Measurements from ENCODE around the gene TDP2. TPM values are rescaled to one million over a fixed set of nuclear protein-coding genes. Genes with fewer than 3 reads are reported as not detected.

TDP2 gene
- total RNA-seq, 2 experiments from 2014 or later: 27.2 to 39.6 TPM

DNA sequence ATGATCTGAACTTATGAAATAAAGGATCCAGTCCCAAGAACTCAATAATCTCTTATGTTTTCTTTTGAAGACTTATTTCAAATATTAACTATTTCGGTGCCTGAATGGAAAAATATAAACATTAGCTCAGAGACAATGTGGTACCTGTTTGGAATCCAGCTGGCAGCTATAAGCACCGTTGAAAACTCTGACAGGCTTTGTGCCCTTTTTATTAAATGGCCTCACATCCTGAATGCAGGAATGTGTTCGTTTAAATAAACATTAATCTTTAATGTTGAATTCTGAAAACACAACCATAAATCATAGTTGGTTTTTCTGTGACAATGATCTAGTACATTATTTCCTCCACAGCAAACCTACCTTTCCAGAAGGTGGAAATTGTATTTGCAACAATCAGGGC is 16.3 kb downstream of the TDP2 start:
- peak overlapping the region; percentile 8 for H3K27ac ChIP-seq (ENCODE audit: low read depth, low read length, poor library complexity, severe bottlenecking)
- H3K4me3 ChIP-seq (ENCODE audit: low read depth, low read length, poor library complexity, severe bottlenecking): no peak overlapping the region
- H3K4me1 ChIP-seq (ENCODE audit: insufficient read depth, low read length, poor library complexity, severe bottlenecking): peaks cover 17% of the 10 kb centered on the region
- H3K9me3 ChIP-seq (ENCODE audit: low read length): no peaks in the 10 kb centered on the region
- ChIA-PET POLR2A (interaction anchor here (0.7 to 1.3 kb wide), 4 partner anchors 8 to 66 kb away, joined by 3 to 4 read pairs (median 3); partner anchors contain the start of genes ACOT13 and TDP2), CTCF (ENCODE audit: unreplicated experiment) (no interaction called here)
- H3K4me2 ChIP-seq (ENCODE audit: low read length): no peak overlapping the region; the same call in 1 of the 2 replicates
- H4K20me1 ChIP-seq (ENCODE audit: insufficient read depth, low read length): no peaks in the 10 kb centered on the region
- intact Hi-C loops (cut with micrococcal nuclease; ENCODE audit: unreplicated experiment): no loop called here
- TSS peak; percentile 89 for BruUV-seq (replicated peaks)
- H2AFZ ChIP-seq (ENCODE audit: low read length): no peak overlapping the region
- H3K79me2 ChIP-seq (ENCODE audit: insufficient read depth, low read depth, low read length): no peaks in the 10 kb centered on the region
- DNase-seq (ENCODE audit: low spot score): no peak
- H3K9me2 ChIP-seq (ENCODE audit: insufficient read depth, low read length): no peaks in the 10 kb centered on the region
- peaks cover 54% of the 10 kb centered on the region for H3K36me3 ChIP-seq (ENCODE audit: insufficient read depth, low read length)
- no peak for TF ChIP-seq EZH2phosphoT487 (IDR thresholded peaks at IDR 0.05; ENCODE audit: borderline replicate concordance, low read depth, low read length)
- TF ChIP-seq, protein P1, sequence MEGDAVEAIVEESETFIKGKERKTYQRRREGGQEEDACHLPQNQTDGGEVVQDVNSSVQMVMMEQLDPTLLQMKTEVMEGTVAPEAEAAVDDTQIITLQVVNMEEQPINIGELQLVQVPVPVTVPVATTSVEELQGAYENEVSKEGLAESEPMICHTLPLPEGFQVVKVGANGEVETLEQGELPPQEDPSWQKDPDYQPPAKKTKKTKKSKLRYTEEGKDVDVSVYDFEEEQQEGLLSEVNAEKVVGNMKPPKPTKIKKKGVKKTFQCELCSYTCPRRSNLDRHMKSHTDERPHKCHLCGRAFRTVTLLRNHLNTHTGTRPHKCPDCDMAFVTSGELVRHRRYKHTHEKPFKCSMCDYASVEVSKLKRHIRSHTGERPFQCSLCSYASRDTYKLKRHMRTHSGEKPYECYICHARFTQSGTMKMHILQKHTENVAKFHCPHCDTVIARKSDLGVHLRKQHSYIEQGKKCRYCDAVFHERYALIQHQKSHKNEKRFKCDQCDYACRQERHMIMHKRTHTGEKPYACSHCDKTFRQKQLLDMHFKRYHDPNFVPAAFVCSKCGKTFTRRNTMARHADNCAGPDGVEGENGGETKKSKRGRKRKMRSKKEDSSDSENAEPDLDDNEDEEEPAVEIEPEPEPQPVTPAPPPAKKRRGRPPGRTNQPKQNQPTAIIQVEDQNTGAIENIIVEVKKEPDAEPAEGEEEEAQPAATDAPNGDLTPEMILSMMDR (conservative IDR thresholded peaks at IDR 0.05; ENCODE audit: low read length): no peak

DNA sequence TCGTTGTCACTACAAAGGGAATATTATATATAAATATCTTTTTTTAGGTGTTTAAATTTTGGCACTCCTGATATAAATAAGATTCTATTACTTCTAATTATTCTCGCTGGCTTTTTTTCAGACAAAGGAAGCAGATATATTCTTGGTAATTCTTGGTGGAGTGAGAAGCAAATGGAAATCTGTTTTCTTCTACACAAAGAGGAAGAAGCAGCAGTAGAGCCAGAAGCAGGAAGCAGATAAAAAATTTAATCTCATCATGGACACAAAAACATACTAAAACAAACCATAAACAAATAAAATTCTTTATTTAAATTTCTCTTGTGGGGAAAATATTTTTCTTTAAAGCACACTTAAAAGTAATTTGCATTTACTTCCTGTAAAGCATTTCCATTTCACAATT is 17.0 kb downstream of the TDP2 start:
- CTCF ChIA-PET (ENCODE audit: unreplicated experiment): no interaction called here
- H2AFZ ChIP-seq (ENCODE audit: low read length): no peak overlapping the region
- H3K4me2 ChIP-seq (ENCODE audit: low read length): no peak overlapping the region; the same call in 1 of the 2 replicates
- H3K79me2 ChIP-seq (ENCODE audit: insufficient read depth, low read depth, low read length): no peaks in the 10 kb centered on the region
- no TSS peak for BruUV-seq (replicated peaks)
- H3K9me2 ChIP-seq (ENCODE audit: insufficient read depth, low read length): no peaks in the 10 kb centered on the region
- no peaks in the 10 kb centered on the region for H4K20me1 ChIP-seq (ENCODE audit: insufficient read depth, low read length)
- peaks cover 23% of the 10 kb centered on the region for H3K4me1 ChIP-seq (ENCODE audit: insufficient read depth, low read length, poor library complexity, severe bottlenecking)
- H3K36me3 ChIP-seq (ENCODE audit: insufficient read depth, low read length): peaks cover 51% of the 10 kb centered on the region
- no peak for DNase-seq (ENCODE audit: low spot score)
- no peak for TF ChIP-seq EZH2phosphoT487 (IDR thresholded peaks at IDR 0.05; ENCODE audit: borderline replicate concordance, low read depth, low read length)
- TF ChIP-seq, protein P1 (conservative IDR thresholded peaks at IDR 0.05; ENCODE audit: low read length): no peak
- no peak overlapping the region for H3K4me3 ChIP-seq (ENCODE audit: low read depth, low read length, poor library complexity, severe bottlenecking)
- POLR2A ChIA-PET: interaction anchor here (0.7 to 1.3 kb wide), 5 partner anchors 9 to 65 kb away, joined by 3 to 4 read pairs (median 3); partner anchors contain the start of genes ACOT13 and TDP2
- H3K27ac ChIP-seq (ENCODE audit: low read depth, low read length, poor library complexity, severe bottlenecking): peak overlapping the region; percentile 8
- H3K9me3 ChIP-seq (ENCODE audit: low read length): no peaks in the 10 kb centered on the region
- intact Hi-C loops (cut with micrococcal nuclease; ENCODE audit: unreplicated experiment): no loop called here

DNA sequence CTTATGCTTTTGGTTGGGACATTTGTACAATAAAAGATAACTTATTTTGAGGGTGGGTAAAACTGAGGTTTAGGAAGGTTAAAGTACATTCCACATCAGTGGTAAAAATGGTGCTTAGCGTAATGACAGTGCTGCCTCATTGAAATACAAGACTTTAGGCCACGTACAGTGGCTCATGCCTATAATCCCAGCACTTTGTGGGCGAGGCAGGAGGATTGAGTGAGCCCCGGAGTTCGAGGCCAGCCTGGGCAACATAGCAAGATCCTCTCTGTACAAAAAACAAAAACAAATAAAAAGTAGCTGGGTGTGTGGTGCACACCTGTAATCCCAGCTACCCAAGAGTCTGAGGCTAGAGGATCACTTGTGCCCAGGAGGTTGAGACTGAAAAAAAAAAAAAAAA is 18.4 kb downstream of the TDP2 start:
- intact Hi-C loops (cut with micrococcal nuclease; ENCODE audit: unreplicated experiment): no loop called here
- H3K4me2 ChIP-seq (ENCODE audit: low read length): no peak overlapping the region
- no peaks in the 10 kb centered on the region for H3K79me2 ChIP-seq (ENCODE audit: insufficient read depth, low read depth, low read length)
- H3K4me3 ChIP-seq (ENCODE audit: low read depth, low read length, poor library complexity, severe bottlenecking): no peak overlapping the region
- TF ChIP-seq, protein P1 (conservative IDR thresholded peaks at IDR 0.05; ENCODE audit: low read length): no peak
- no peak for TF ChIP-seq EZH2phosphoT487 (IDR thresholded peaks at IDR 0.05; ENCODE audit: borderline replicate concordance, low read depth, low read length)
- H3K9me3 ChIP-seq (ENCODE audit: low read length): no peaks in the 10 kb centered on the region
- no peak for DNase-seq (ENCODE audit: low spot score)
- no peak overlapping the region for H3K27ac ChIP-seq (ENCODE audit: low read depth, low read length, poor library complexity, severe bottlenecking)
- peaks cover 27% of the 10 kb centered on the region for H3K4me1 ChIP-seq (ENCODE audit: insufficient read depth, low read length, poor library complexity, severe bottlenecking)
- no TSS peak for BruUV-seq (replicated peaks)
- CTCF ChIA-PET (ENCODE audit: unreplicated experiment): no interaction called here
- no peaks in the 10 kb centered on the region for H3K9me2 ChIP-seq (ENCODE audit: insufficient read depth, low read length)
- POLR2A ChIA-PET: interaction anchor here (1.0 kb wide), 1 partner anchor 12 kb away, joined by 3 read pairs; no protein-coding TSS in a partner anchor
- H3K36me3 ChIP-seq (ENCODE audit: insufficient read depth, low read length): peaks cover 37% of the 10 kb centered on the region
- no peaks in the 10 kb centered on the region for H4K20me1 ChIP-seq (ENCODE audit: insufficient read depth, low read length)
- H2AFZ ChIP-seq (ENCODE audit: low read length): no peak overlapping the region

All from OCI-LY7 (cell line).